Neuronal stem cell (in vitro differentiated cells): ENCODE data around the gene MAST4.

Experiments used
- DNase-seq: peaks from one replicate; pipeline ENCODE4 v3.0.0-alpha.2; 2013; ENCODE audit warnings: low spot score
- H2AFZ ChIP-seq: one replicate; pipeline ENCODE4 v1.6.1; 2013; ENCODE audit warnings: mild to moderate bottlenecking, low read length, inconsistent platforms
- H2AK5ac ChIP-seq: 2 replicates; pipeline ENCODE4 v1.6.1; 2013; ENCODE audit warnings: low read depth, mild to moderate bottlenecking, inconsistent platforms, low read length, moderate library complexity, mixed read lengths
- H2BK120ac ChIP-seq: 2 replicates; pipeline ENCODE4 v1.6.1; 2013; ENCODE audit warnings: low read depth, mild to moderate bottlenecking, inconsistent platforms, low read length, moderate library complexity, mixed read lengths
- H2BK12ac ChIP-seq: one replicate; pipeline ENCODE4 v1.6.1; 2013; ENCODE audit warnings: low read length, inconsistent platforms
- H2BK15ac ChIP-seq: 2 replicates; pipeline ENCODE4 v1.6.1; 2013; ENCODE audit warnings: mild to moderate bottlenecking, low read length, inconsistent platforms, mixed read lengths
- H2BK5ac ChIP-seq: one replicate; pipeline ENCODE4 v1.6.1; 2013; ENCODE audit warnings: inconsistent platforms, mild to moderate bottlenecking, low read length, moderate library complexity
- H3K14ac ChIP-seq: one replicate; pipeline ENCODE4 v1.6.1; 2013; ENCODE audit warnings: low read length, inconsistent platforms
- H3K18ac ChIP-seq: 2 replicates; pipeline ENCODE4 v1.6.1; 2013; ENCODE audit warnings: low read length, inconsistent platforms
- H3K23ac ChIP-seq: 2 replicates; pipeline ENCODE4 v1.6.1; 2013; ENCODE audit warnings: low read depth, mild to moderate bottlenecking, mixed read lengths, low read length, inconsistent platforms; ENCODE audit not compliant: poor library complexity
- H3K27ac ChIP-seq: replicated peaks from 3 replicates; pipeline ENCODE4 v1.5.1; 2013; ENCODE audit warnings: low read length, inconsistent platforms
- H3K27me3 ChIP-seq, 3 experiments: 2 replicates each; pipeline ENCODE4 v1.6.1; 2013; ENCODE audit warnings: low read length in 3 of 3, mild to moderate bottlenecking in 2 of 3, inconsistent platforms in 1 of 3, low read depth in 1 of 3, mixed read lengths in 1 of 3, moderate library complexity in 1 of 3; ENCODE audit not compliant: control insufficient read depth in 3 of 3, insufficient read depth in 3 of 3
- H3K36me3 ChIP-seq, 2 donors: replicated peaks in 1 of 2; 2 replicates each; pipeline ENCODE4 v1.6.1; 2013; ENCODE audit warnings: low read length in 2 of 2; ENCODE audit not compliant: control insufficient read depth in 2 of 2, insufficient read depth in 2 of 2
- H3K4ac ChIP-seq: 2 replicates; pipeline ENCODE4 v1.6.1; 2013; ENCODE audit warnings: inconsistent platforms, mild to moderate bottlenecking, low read length, moderate library complexity
- H3K4me1 ChIP-seq, 2 donors: 1 replicate in 1 of 2; 2 replicates in 1 of 2; pipeline ENCODE4 v1.6.1; 2013; ENCODE audit warnings: low read length in 2 of 2, low read depth in 1 of 2; ENCODE audit not compliant: control insufficient read depth in 2 of 2, insufficient read depth in 1 of 2
- H3K4me2 ChIP-seq: one replicate; pipeline ENCODE4 v1.6.1; 2013; ENCODE audit warnings: mild to moderate bottlenecking, low read length, inconsistent platforms; ENCODE audit not compliant: insufficient read depth, poor library complexity, severe bottlenecking
- H3K4me3 ChIP-seq, 2 donors: 2 replicates each; pipeline ENCODE4 v1.5.1; 2013; ENCODE audit warnings: low read length in 2 of 2, mild to moderate bottlenecking in 2 of 2, inconsistent platforms in 1 of 2, moderate library complexity in 1 of 2
- H3K79me1 ChIP-seq: one replicate; pipeline ENCODE4 v1.6.1; 2013; ENCODE audit warnings: low read depth, mild to moderate bottlenecking, inconsistent platforms, low read length, moderate library complexity
- H3K9ac ChIP-seq: one replicate; pipeline ENCODE4 v1.6.1; 2013; ENCODE audit warnings: mild to moderate bottlenecking, low read depth, low read length, inconsistent platforms; ENCODE audit not compliant: poor library complexity
- H3K9me3 ChIP-seq, 2 donors: replicated peaks in 1 of 2; 2 replicates each; pipeline versions ENCODE3 to v1.6.1; 2013; ENCODE audit warnings: low read length in 2 of 2, mild to moderate bottlenecking in 2 of 2, inconsistent platforms in 1 of 2, low read depth in 1 of 2, mixed read lengths in 1 of 2, moderate library complexity in 1 of 2; ENCODE audit not compliant: control insufficient read depth in 2 of 2, insufficient read depth in 1 of 2
- H4K8ac ChIP-seq: one replicate; pipeline ENCODE4 v1.6.1; 2013; ENCODE audit warnings: low read depth, mild to moderate bottlenecking, inconsistent platforms, low read length, moderate library complexity
- H4K91ac ChIP-seq: one replicate; pipeline ENCODE4 v1.6.1; 2013; ENCODE audit warnings: low read length, low read depth, mild to moderate bottlenecking, inconsistent platforms; ENCODE audit not compliant: poor library complexity
- WGBS, 2 donors: extraction: QIAGEN DNeasy Blood & Tissue Kit; methylation state at CpG; one replicate each; pipeline ENCODE4 v1.1.7; 2013; ENCODE audit warnings: missing lambda C conversion rate in 2 of 2, mixed read lengths in 1 of 2; ENCODE audit not compliant: insufficient read length in 2 of 2, insufficient replicate concordance in 1 of 2; ENCODE audit errors: extremely low coverage in 2 of 2; 5-methylcytosine and 5-hydroxymethylcytosine counted together

MAST4 gene

DNA sequence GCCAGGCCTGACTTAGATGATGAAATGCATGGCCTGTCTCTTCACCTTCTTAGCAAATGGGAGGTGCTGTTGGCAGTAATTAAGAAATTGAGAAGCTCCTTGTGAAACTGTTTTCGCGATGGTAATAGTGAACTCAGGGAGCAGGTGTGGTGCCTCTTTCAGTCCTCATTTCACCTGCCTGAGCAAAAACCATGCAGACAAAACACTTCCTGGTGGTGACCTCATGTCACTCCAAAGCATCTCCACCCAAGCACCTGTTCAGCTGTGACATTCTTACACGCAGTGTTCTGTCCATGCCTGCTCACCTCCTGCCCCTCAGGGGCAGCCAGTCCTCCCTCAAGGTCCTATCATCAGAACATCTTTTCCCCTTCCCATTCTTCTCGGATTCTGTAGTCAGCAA is 453.9 kb downstream of the MAST4 start:
- no CpG with 5 or more reads among the region's 4 CpGs for WGBS, 2 donors
- no peak overlapping the region for H3K4ac ChIP-seq
- no peak for DNase-seq

DNA sequence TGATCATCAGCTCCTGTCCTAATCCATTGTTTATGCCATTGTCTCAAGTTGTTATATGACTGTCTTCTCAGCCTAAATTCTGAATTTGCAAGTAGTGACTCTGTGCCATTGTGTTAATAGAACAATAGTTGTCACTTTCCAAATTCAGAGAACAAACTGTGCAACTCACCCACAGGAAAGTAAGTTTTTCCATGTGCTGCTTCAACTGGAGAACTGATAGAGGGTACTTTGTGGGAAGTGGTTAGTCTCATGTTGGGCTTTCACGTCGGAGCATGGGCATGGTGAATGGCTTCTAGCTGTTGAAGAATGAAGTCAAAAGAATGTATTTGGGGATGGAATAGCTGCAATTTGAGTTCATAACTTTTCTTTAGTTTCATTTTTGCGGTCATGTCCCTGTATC is 454.4 kb downstream of the MAST4 start:
- no peak overlapping the region for H3K4me2 ChIP-seq
- H2BK15ac ChIP-seq, result no peak overlapping the region
- H3K18ac ChIP-seq, result no peak overlapping the region
- H3K36me3 ChIP-seq, result no peaks in the 10 kb centered on the region
- no CpG with 5 or more reads among the region's 3 CpGs for WGBS, 2 donors
- no peak overlapping the region for H2BK5ac ChIP-seq
- H2BK120ac ChIP-seq, result no peak overlapping the region
- no peaks in the 10 kb centered on the region for H3K9me3 ChIP-seq
- no peak overlapping the region for H3K9ac ChIP-seq
- no peak overlapping the region for H2AK5ac ChIP-seq
- H3K4me3 ChIP-seq, result no peak overlapping the region
- H3K27me3 ChIP-seq, result no peaks in the 10 kb centered on the region
- H2BK12ac ChIP-seq, result no peak overlapping the region
- no peak overlapping the region for H3K23ac ChIP-seq
- no peak overlapping the region for H2AFZ ChIP-seq
- H3K79me1 ChIP-seq, result no peaks in the 10 kb centered on the region
- no peak overlapping the region for H3K27ac ChIP-seq
- H4K8ac ChIP-seq, result no peak overlapping the region
- peaks cover 6 to 7% of the 10 kb centered on the region in 2 donors for H3K4me1 ChIP-seq
- no peak overlapping the region for H4K91ac ChIP-seq
- DNase-seq, result no peak
- H3K14ac ChIP-seq, result no peak overlapping the region
- H3K4ac ChIP-seq, result no peak overlapping the region

More for the DNA sequence above, 453.9 kb downstream of the MAST4 start:
- Histone ChIP-seq H3K4me2 (no peak overlapping the region), H3K36me3 (no peaks in the 10 kb centered on the region), H2AFZ (no peak overlapping the region), H2BK5ac (no peak overlapping the region), H3K18ac (no peak overlapping the region), H3K27ac (no peak overlapping the region), H3K27me3 (no peaks in the 10 kb centered on the region), H3K23ac (no peak overlapping the region), H3K14ac (no peak overlapping the region), H3K9me3 (no peaks in the 10 kb centered on the region), H2BK15ac (no peak overlapping the region), H2BK12ac (no peak overlapping the region), H3K79me1 (no peaks in the 10 kb centered on the region), H2BK120ac (no peak overlapping the region), H3K9ac (no peak overlapping the region), H2AK5ac (no peak overlapping the region), H3K4me3 (no peak overlapping the region), H4K91ac (no peak overlapping the region), H4K8ac (no peak overlapping the region), H3K4me1 (peaks cover 6 to 7% of the 10 kb centered on the region in 2 donors)

DNA sequence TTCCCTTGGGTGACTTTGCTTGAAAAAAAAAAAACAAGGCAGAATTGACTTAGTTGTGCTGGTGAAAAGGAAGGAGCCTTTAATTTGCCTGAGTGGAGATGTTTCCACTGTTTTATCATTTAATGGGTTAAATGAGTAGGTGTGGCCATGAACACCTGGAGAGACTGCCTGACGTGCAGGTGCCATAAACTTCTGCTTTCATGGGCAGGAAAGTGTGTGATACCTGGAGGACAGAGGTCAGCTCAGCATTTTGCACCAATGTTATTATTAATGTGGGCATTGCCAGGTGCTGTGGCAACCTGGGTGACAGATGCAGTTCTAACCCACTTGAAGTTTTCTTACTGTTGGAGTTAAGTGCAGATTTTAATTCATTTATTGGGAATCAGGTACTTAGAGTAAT is 455.0 kb downstream of the MAST4 start:
- Histone ChIP-seq H2BK12ac (no peak overlapping the region), H3K23ac (no peak overlapping the region), H2AK5ac (no peak overlapping the region), H3K4me1 (peaks cover 6 to 7% of the 10 kb centered on the region in 2 donors), H3K9me3 (no peaks in the 10 kb centered on the region), H3K14ac (no peak overlapping the region), H3K27me3 (no peaks in the 10 kb centered on the region), H4K91ac (no peak overlapping the region), H3K9ac (no peak overlapping the region), H3K79me1 (no peaks in the 10 kb centered on the region), H3K27ac (no peak overlapping the region), H2BK5ac (no peak overlapping the region), H3K36me3 (no peaks in the 10 kb centered on the region), H2BK15ac (no peak overlapping the region), H2AFZ (no peak overlapping the region), H4K8ac (no peak overlapping the region), H3K4me3 (no peak overlapping the region), H3K18ac (no peak overlapping the region), H3K4me2 (no peak overlapping the region), H2BK120ac (no peak overlapping the region), H3K4ac (no peak overlapping the region)
- DNase-seq, result no peak
- WGBS, 2 donors, result no CpG with 5 or more reads among the region's 1 CpG

DNA sequence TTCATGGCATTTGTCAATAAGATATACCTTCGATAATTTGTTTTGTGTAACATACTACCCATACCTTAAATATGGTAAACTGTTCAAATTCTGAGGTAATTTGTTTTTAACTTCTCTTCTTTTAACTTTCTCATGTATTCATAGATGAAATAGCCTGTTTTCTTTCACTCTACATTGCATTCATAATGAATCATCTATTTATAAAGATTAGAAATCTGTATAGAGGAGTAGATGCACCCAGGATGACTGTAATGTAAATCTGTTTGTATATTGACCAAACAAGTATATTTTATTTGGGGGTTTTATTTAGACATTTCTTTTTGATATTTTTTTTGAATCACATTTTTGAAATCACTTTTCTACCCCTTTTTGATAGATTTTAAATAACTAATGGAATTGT is 455.8 kb downstream of the MAST4 start:
- no CpG with 5 or more reads among the region's 1 CpG for WGBS, 2 donors
- DNase-seq, result no peak
- Histone ChIP-seq H2AK5ac (no peak overlapping the region), H2BK120ac (no peak overlapping the region), H3K18ac (no peak overlapping the region), H2BK15ac (no peak overlapping the region), H3K79me1 (no peaks in the 10 kb centered on the region), H3K23ac (no peak overlapping the region), H2BK12ac (no peak overlapping the region), H3K27me3 (no peaks in the 10 kb centered on the region), H2BK5ac (no peak overlapping the region), H4K91ac (no peak overlapping the region), H2AFZ (no peak overlapping the region), H3K4ac (no peak overlapping the region), H3K9me3 (no peaks in the 10 kb centered on the region), H3K9ac (no peak overlapping the region), H3K36me3 (no peaks in the 10 kb centered on the region), H3K4me2 (no peak overlapping the region), H3K4me3 (no peak overlapping the region), H3K14ac (no peak overlapping the region), H3K4me1 (peaks cover 7% of the 10 kb centered on the region in 2 donors), H4K8ac (no peak overlapping the region), H3K27ac (no peak overlapping the region)
